ENCODE measurements around the gene GRK5. TPM values are rescaled to one million over a fixed set of nuclear protein-coding genes. Genes with fewer than 3 reads are reported as not detected.

The GRK5 gene
- total and polyA plus RNA-seq, 4 donors = 18.5 to 43.1 (median 40.3) TPM

GRCh38 chr10:119500821-119501220 is 293.4 kb downstream of the GRK5 start:
- Histone ChIP-seq H3K4me3 (no peak overlapping the region), H3K27me3 (ENCODE audit: control insufficient read depth in 3 of 3, insufficient read depth in 3 of 3, low read length in 2 of 3) (peaks cover 0 to 14% (median 0%) of the 10 kb centered on the region in 3 donors), H3K27ac (ENCODE audit: low read depth in 1 of 2, low read length in 1 of 2) (no peak overlapping the region), H3K36me3 (ENCODE audit: control insufficient read depth in 4 of 4, insufficient read depth in 4 of 4, low read length in 4 of 4) (peaks cover 0 to 2% (median 0%) of the 10 kb centered on the region in 4 donors), H3K4me1 (ENCODE audit: control insufficient read depth in 5 of 5, insufficient read depth in 5 of 5, low read length in 5 of 5) (peaks cover 0 to 14% (median 6%) of the 10 kb centered on the region in 5 donors), H3K9me3 (ENCODE audit: control insufficient read depth in 4 of 4, insufficient read depth in 3 of 4, low read length in 3 of 4) (no peaks in the 10 kb centered on the region), H3K9ac (ENCODE audit: insufficient read depth in 1 of 2, low read length in 2 of 2) (no peak overlapping the region)
- ATAC-seq (ENCODE audit: insufficient read depth, low FRiP score) (no peak), DNase-seq (no peak)
- no peak for TF ChIP-seq CTCF (IDR thresholded peaks at IDR 0.05; ENCODE audit: control extremely low read depth, extremely low read depth)
- 77 to 85% methylated on average over 6 of the region's 6 CpGs for WGBS, 2 donors

DNA sequence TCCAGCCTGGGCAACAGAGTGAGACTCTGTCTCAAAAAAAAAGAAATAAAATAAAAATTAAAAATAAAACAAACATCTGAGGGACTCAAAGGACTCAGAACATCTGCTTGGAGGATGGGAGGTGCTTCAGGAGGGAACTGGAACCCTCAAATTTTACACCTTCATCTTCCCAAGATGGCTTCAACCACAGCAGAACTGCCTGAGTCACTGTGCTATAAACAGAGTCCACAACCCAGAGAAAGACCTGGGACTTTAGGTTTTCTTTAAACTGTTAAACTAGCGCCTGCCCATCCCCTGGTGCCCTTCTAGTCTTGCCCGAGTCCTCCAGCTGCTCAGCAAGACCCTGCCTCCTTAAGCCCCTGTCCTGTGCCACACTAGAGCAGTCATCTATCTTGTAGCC is 294.3 kb downstream of the GRK5 start:
- peaks cover 0 to 2% (median 0%) of the 10 kb centered on the region in 4 donors for H3K36me3 ChIP-seq (ENCODE audit: control insufficient read depth in 4 of 4, insufficient read depth in 4 of 4, low read length in 4 of 4)
- no peaks in the 10 kb centered on the region for H3K9me3 ChIP-seq (ENCODE audit: control insufficient read depth in 4 of 4, insufficient read depth in 3 of 4, low read length in 3 of 4)
- H3K4me3 ChIP-seq = no peak overlapping the region
- WGBS, 2 donors = 78 to 80% methylated on average over 2 of the region's 2 CpGs
- H3K27me3 ChIP-seq (ENCODE audit: control insufficient read depth in 3 of 3, insufficient read depth in 3 of 3, low read length in 2 of 3) = peaks cover 0 to 14% (median 0%) of the 10 kb centered on the region in 3 donors
- no peak for ATAC-seq (ENCODE audit: insufficient read depth, low FRiP score)
- no peak overlapping the region for H3K9ac ChIP-seq (ENCODE audit: insufficient read depth in 1 of 2, low read length in 2 of 2)
- no peak overlapping the region for H3K27ac ChIP-seq (ENCODE audit: low read depth in 1 of 2, low read length in 1 of 2)
- no peak for DNase-seq
- H3K4me1 ChIP-seq (ENCODE audit: control insufficient read depth in 5 of 5, insufficient read depth in 5 of 5, low read length in 5 of 5) = peaks cover 0 to 18% (median 6%) of the 10 kb centered on the region in 5 donors
- no peak for TF ChIP-seq CTCF (IDR thresholded peaks at IDR 0.05; ENCODE audit: control extremely low read depth, extremely low read depth)

- ATAC-seq (ENCODE audit: insufficient read depth, low FRiP score) = no peak
- H3K27me3 ChIP-seq (ENCODE audit: control insufficient read depth in 3 of 3, insufficient read depth in 3 of 3, low read length in 2 of 3) = peaks cover 0 to 14% (median 0%) of the 10 kb centered on the region in 3 donors
- no peak overlapping the region for H3K4me3 ChIP-seq
- no peaks in the 10 kb centered on the region for H3K9me3 ChIP-seq (ENCODE audit: control insufficient read depth in 4 of 4, insufficient read depth in 3 of 4, low read length in 3 of 4)
- DNase-seq = no peak
- peaks cover 0 to 2% (median 0%) of the 10 kb centered on the region in 4 donors for H3K36me3 ChIP-seq (ENCODE audit: control insufficient read depth in 4 of 4, insufficient read depth in 4 of 4, low read length in 4 of 4)
- H3K27ac ChIP-seq (ENCODE audit: low read depth in 1 of 2, low read length in 1 of 2) = no peak overlapping the region
- no peak overlapping the region for H3K9ac ChIP-seq (ENCODE audit: insufficient read depth in 1 of 2, low read length in 2 of 2)
- 34 to 44% methylated on average over 12 of the region's 12 CpGs for WGBS, 2 donors
- H3K4me1 ChIP-seq (ENCODE audit: control insufficient read depth in 5 of 5, insufficient read depth in 5 of 5, low read length in 5 of 5) = peaks cover 0 to 18% (median 6%) of the 10 kb centered on the region in 5 donors
- TF ChIP-seq CTCF (IDR thresholded peaks at IDR 0.05; ENCODE audit: control extremely low read depth, extremely low read depth) = no peak
Observed at GRCh38 chr10:119502209-119502608, 294.8 kb downstream of the GRK5 start.

DNA sequence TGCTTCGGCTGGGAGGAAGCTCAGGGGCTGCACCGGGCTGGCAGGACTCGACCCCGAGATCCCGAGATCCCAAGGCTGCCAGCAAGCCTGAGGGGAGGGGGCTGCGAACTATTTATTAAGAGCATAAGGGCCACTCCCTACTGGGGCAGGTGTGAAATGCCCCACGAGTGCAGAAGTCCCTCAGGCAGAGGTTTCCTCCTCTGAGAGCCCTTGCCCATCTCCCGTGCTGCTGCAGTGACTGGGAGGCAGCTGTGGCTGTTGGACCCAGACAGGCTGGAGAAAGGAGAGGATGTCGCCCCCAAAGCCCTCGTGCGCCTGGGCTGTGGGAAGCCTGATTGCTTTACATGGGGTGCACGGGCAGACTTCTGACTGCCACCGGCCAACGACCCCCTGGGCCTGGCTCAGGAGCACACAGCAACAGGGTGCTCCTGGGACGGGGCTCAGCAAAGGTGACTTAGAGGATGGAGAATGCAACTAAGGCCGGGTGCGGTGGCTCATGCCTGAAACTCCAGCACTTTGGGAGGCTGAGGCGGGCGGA is 295.3 kb downstream of the GRK5 start:
- Histone ChIP-seq H3K27ac (ENCODE audit: low read depth in 1 of 2, low read length in 1 of 2) (no peak overlapping the region), H3K4me1 (ENCODE audit: control insufficient read depth in 5 of 5, insufficient read depth in 5 of 5, low read length in 5 of 5) (peaks cover 0 to 18% (median 6%) of the 10 kb centered on the region in 5 donors), H3K9ac (ENCODE audit: insufficient read depth in 1 of 2, low read length in 2 of 2) (no peak overlapping the region), H3K27me3 (ENCODE audit: control insufficient read depth in 3 of 3, insufficient read depth in 3 of 3, low read length in 2 of 3) (peaks cover 0 to 14% (median 0%) of the 10 kb centered on the region in 3 donors), H3K4me3 (no peak overlapping the region), H3K9me3 (ENCODE audit: control insufficient read depth in 4 of 4, insufficient read depth in 3 of 4, low read length in 3 of 4) (no peaks in the 10 kb centered on the region), H3K36me3 (ENCODE audit: control insufficient read depth in 4 of 4, insufficient read depth in 4 of 4, low read length in 4 of 4) (peaks cover 0 to 2% (median 0%) of the 10 kb centered on the region in 4 donors)
- 52 to 54% methylated on average over 19 of the region's 19 CpGs for WGBS, 2 donors
- DNase-seq (no peak), ATAC-seq (ENCODE audit: insufficient read depth, low FRiP score) (no peak)
- no peak for TF ChIP-seq CTCF (IDR thresholded peaks at IDR 0.05; ENCODE audit: control extremely low read depth, extremely low read depth)

All from lung (tissue), 12 donors.